ENCODE measurements around the gene BLCAP.

- TF ChIP-seq PATZ1 (CRISPR knock-in tag; IDR thresholded peaks at IDR 0.05; ENCODE audit: borderline replicate concordance): no peak
- no peak for TF ChIP-seq ZFP30 (CRISPR knock-in tag; IDR thresholded peaks at IDR 0.05)
- no peak for TF ChIP-seq POU6F1 (CRISPR knock-in tag; IDR thresholded peaks at IDR 0.05; ENCODE audit: borderline replicate concordance, low read depth)
- TF ChIP-seq RARB (CRISPR knock-in tag; IDR thresholded peaks at IDR 0.05): no peak
- no peak for TF ChIP-seq ARNTL (CRISPR knock-in tag; IDR thresholded peaks at IDR 0.05; ENCODE audit: borderline replicate concordance, low read depth)
- TF ChIP-seq BACH2 (CRISPR knock-in tag; IDR thresholded peaks at IDR 0.05; ENCODE audit: borderline replicate concordance): no peak
- no peak for TF ChIP-seq TSHZ2 (CRISPR knock-in tag; IDR thresholded peaks at IDR 0.05)
These were observed 52.4 kb downstream of the BLCAP start for GRCh38 chr20:37475252-37475651.

Data from SK-N-SH treated with all-trans-retinoic acid at 6 μM for 48 hours (cell line).